NCI-H2029 (cell line): Measurements from ENCODE around the gene PLEKHH3.
"Not testable (repeated sequence)": the region's sequence is repeated elsewhere in the genome, so short reads cannot be mapped to it uniquely, and the experiment has no call there.

Experiments
- DNase-seq: peaks from one replicate; lab custom pipeline; 2025; lab: John Stamatoyannopoulos, UW

PLEKHH3 gene

DNA sequence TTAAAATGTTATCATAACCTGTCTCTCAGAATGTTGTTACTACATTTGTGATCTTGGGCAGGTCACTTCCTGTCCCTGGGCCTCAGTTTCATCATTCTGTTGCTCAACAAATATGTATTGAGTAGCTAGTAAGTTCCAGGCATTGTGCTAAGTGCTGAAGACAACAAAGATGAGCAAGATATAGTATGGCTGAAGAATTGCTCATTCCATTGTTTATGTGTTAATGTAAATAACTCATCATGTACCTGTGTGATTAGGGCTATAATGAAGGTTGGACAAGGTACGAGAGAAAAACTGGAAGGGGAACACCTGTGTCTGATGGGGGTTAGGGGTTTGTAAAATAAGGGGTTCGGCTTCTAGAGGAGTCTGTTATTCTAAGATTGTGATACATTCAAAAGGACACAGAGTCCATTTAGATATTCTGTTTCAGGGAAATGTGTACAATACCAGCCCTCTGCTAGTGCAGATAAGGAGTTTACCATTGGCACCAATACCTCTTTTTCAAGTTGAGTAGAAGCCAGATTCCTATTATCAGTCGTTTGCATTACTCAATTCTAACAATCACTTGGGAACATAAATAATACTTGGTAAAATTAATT lies 47.3 kb downstream of the PLEKHH3 start:
- DNase-seq = no peak

DNA sequence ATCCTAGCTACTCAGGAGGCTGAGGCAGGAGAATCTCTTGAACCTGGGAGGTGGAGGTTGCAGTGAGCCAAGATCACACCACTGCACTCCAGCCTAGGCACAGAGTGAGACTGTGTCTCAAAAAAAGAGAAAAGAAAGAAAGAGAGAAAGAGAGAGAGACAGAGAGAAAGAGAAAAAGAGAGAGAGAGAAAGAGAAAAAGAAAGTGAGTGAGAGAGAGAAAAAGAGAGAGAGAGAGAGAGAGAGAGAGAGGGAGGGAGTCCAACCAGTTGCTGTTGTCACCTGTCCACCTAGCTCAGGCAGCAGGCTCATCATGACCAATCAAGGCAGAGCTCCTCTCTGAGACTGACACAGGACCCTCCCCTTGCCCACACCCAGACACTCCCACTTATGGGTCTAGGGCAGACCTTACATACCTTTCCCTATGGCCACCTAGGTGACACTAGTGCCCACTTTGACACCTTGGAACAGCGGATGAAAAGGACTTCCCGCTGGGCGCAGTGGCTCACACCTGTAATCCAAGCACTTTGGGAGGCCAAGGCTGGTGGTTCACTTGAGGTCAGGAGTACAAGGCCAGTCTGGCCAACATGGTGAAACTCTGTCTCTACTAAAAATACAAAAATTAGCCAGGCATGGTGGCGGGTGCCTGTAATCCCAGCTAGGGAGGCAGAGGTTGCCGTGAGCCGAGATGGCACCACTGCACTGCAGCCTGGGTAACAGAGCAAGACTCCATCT lies 49.6 kb downstream of the PLEKHH3 start:
- DNase-seq = not testable (repeated sequence)

GRCh38 chr17:42623732-42624596 lies 52.8 kb downstream of the PLEKHH3 start:
- DNase-seq = peak; percentile 92

DNA sequence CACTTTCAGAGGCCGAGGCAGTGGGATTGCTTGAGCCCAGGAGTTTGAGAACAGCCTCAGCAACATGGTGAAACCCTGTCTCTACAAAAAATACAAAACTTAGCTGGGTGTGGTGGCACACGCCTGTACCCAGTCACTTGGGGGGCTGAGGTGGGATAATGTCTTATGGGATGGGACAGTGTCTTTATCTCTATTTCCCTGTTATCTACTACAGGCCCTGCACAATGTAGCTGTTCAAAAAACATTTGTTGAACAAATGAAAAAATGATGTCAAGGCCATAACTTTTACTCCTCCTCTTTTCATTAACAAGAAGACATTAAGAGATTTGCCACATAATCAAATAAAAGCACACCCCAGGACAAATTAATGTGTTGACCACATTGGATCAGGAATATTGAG lies 53.5 kb downstream of the PLEKHH3 start:
- no peak for DNase-seq

DNA sequence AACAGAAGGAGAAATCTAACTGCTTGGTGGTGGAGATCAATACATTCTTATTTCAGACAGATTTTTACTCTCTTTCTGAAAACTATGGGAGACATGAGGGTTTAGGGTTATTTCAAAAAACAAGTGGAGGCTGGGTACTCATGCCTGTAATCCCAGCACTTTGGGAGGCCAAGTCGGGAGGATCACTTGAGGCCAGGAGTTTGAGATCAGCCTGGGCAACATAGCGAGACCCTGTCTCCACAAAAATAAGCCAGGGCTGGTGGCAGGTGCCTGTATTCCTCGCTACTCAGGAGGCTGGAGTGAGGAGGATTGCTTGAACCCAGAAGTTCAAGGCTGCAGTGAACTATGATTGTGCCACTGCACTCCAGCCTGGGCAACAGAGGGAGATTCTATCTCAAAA lies 54.8 kb downstream of the PLEKHH3 start:
- DNase-seq = not testable (repeated sequence)

GRCh38 chr17:42618442-42619150 lies 58.2 kb downstream of the PLEKHH3 start:
- DNase-seq = no peak

GRCh38 chr17:42617956-42618431 lies 58.8 kb downstream of the PLEKHH3 start:
- DNase-seq = no peak
